ENCODE data around the gene MTA3.

Gene MTA3

GRCh38 chr2:42698940-42699339, 130.5 kb downstream of the MTA3 start:
- Histone ChIP-seq H3K36me3 (replicated peaks; ENCODE audit: low read depth, low read length) (no peaks in the 10 kb centered on the region), H3K4me2 (ENCODE audit: low read length) (no peak overlapping the region), H4K20me1 (ENCODE audit: insufficient read depth, low read length) (no peaks in the 10 kb centered on the region), H3K9ac (ENCODE audit: low read length) (no peak overlapping the region), H2AFZ (ENCODE audit: low read depth, low read length) (no peak overlapping the region), H3K9me3 (ENCODE audit: insufficient read depth, low read length) (no peaks in the 10 kb centered on the region), H3K27me3 (ENCODE audit: low read depth, low read length) (no peaks in the 10 kb centered on the region), H3K4me1 (ENCODE audit: low read length) (no peaks in the 10 kb centered on the region), H3K27ac (ENCODE audit: low read length) (no peak overlapping the region), H3K4me3 (ENCODE audit: low read length) (no peak overlapping the region), H3K79me2 (ENCODE audit: low read length) (no peaks in the 10 kb centered on the region)
- TF ChIP-seq EZH2phosphoT487 (IDR thresholded peaks at IDR 0.05; ENCODE audit: low read depth), result no peak
- no peak for TF ChIP-seq CTCF (IDR thresholded peaks at IDR 0.05; ENCODE audit: low read depth, low read length)

GRCh38 chr2:42706836-42707235, 138.4 kb downstream of the MTA3 start:
- Histone ChIP-seq H3K27ac (ENCODE audit: low read length) (no peak overlapping the region), H3K4me2 (ENCODE audit: low read length) (no peak overlapping the region)

GRCh38 chr2:42708179-42708578, 139.7 kb downstream of the MTA3 start:
- TF ChIP-seq CTCF (IDR thresholded peaks at IDR 0.05; ENCODE audit: low read depth, low read length) (no peak), EZH2phosphoT487 (IDR thresholded peaks at IDR 0.05; ENCODE audit: low read depth) (no peak)
- no peak overlapping the region for H2AFZ ChIP-seq (ENCODE audit: low read depth, low read length)
- H3K9ac ChIP-seq (ENCODE audit: low read length), result no peak overlapping the region
- H4K20me1 ChIP-seq (ENCODE audit: insufficient read depth, low read length), result no peaks in the 10 kb centered on the region
- H3K79me2 ChIP-seq (ENCODE audit: low read length), result no peaks in the 10 kb centered on the region
- no peaks in the 10 kb centered on the region for H3K9me3 ChIP-seq (ENCODE audit: insufficient read depth, low read length)
- H3K4me1 ChIP-seq (ENCODE audit: low read length), result no peaks in the 10 kb centered on the region
- no peak overlapping the region for H3K4me3 ChIP-seq (ENCODE audit: low read length)
- H3K4me2 ChIP-seq (ENCODE audit: low read length), result no peak overlapping the region
- peaks cover 6% of the 10 kb centered on the region for H3K36me3 ChIP-seq (replicated peaks; ENCODE audit: low read depth, low read length)
- no peaks in the 10 kb centered on the region for H3K27me3 ChIP-seq (ENCODE audit: low read depth, low read length)
- no peak overlapping the region for H3K27ac ChIP-seq (ENCODE audit: low read length)

More at GRCh38 chr2:42706836-42707235, 138.4 kb downstream of the MTA3 start:
- Histone ChIP-seq H3K9me3 (ENCODE audit: insufficient read depth, low read length) (no peaks in the 10 kb centered on the region), H3K4me1 (ENCODE audit: low read length) (no peaks in the 10 kb centered on the region), H4K20me1 (ENCODE audit: insufficient read depth, low read length) (no peaks in the 10 kb centered on the region), H3K27me3 (ENCODE audit: low read depth, low read length) (no peaks in the 10 kb centered on the region), H3K4me3 (ENCODE audit: low read length) (no peak overlapping the region), H2AFZ (ENCODE audit: low read depth, low read length) (no peak overlapping the region), H3K36me3 (replicated peaks; ENCODE audit: low read depth, low read length) (peaks cover 6% of the 10 kb centered on the region), H3K9ac (ENCODE audit: low read length) (no peak overlapping the region), H3K79me2 (ENCODE audit: low read length) (no peaks in the 10 kb centered on the region)
- no peak for TF ChIP-seq CTCF (IDR thresholded peaks at IDR 0.05; ENCODE audit: low read depth, low read length)
- no peak for TF ChIP-seq EZH2phosphoT487 (IDR thresholded peaks at IDR 0.05; ENCODE audit: low read depth)

- H3K4me1 ChIP-seq (ENCODE audit: low read length), result peaks cover 13% of the 10 kb centered on the region
- H3K36me3 ChIP-seq (replicated peaks; ENCODE audit: low read depth, low read length), result peaks cover 6% of the 10 kb centered on the region
- no peak overlapping the region for H2AFZ ChIP-seq (ENCODE audit: low read depth, low read length)
- H3K27me3 ChIP-seq (ENCODE audit: low read depth, low read length), result no peaks in the 10 kb centered on the region
- TF ChIP-seq EZH2phosphoT487 (IDR thresholded peaks at IDR 0.05; ENCODE audit: low read depth) (no peak), CTCF (IDR thresholded peaks at IDR 0.05; ENCODE audit: low read depth, low read length) (no peak)
- no peaks in the 10 kb centered on the region for H3K79me2 ChIP-seq (ENCODE audit: low read length)
- no peak overlapping the region for H3K27ac ChIP-seq (ENCODE audit: low read length)
- no peak overlapping the region for H3K4me2 ChIP-seq (ENCODE audit: low read length)
- H3K9ac ChIP-seq (ENCODE audit: low read length), result no peak overlapping the region
- no peaks in the 10 kb centered on the region for H4K20me1 ChIP-seq (ENCODE audit: insufficient read depth, low read length)
- H3K4me3 ChIP-seq (ENCODE audit: low read length), result no peak overlapping the region
- H3K9me3 ChIP-seq (ENCODE audit: insufficient read depth, low read length), result no peaks in the 10 kb centered on the region
These were observed 143.5 kb downstream of the MTA3 start for GRCh38 chr2:42711896-42712295.
